ENCODE results near the gene RSPH6A. TPM values are rescaled to one million over a fixed set of nuclear protein-coding genes. Genes with fewer than 3 reads are reported as not detected.
A peak's percentile ranks its signal among the peaks of the same experiment; 100 is the strongest.

The RSPH6A gene
- total RNA-seq, 5 donors from 2014 or later (not counting 1 experiment from before 2014, with no cell fraction given), result 0.20 to 0.47 (median 0.38) TPM

GRCh38 chr19:45847663-45848062 lies 32.6 kb upstream of the RSPH6A start:
- Mint-ChIP-seq H3K36me3 (peaks cover 62% of the 10 kb centered on the region), H3K27me3 (no peaks in the 10 kb centered on the region), H3K4me1 (peaks cover 0 to 2% (median 1%) of the 10 kb centered on the region in 3 donors), H3K27ac (no peak overlapping the region), H3K9me3 (no peaks in the 10 kb centered on the region), H3K4me3 (no peak overlapping the region)
- H3K36me3 ChIP-seq (ENCODE audit: control insufficient read depth in 2 of 2, extremely low read depth in 1 of 2, insufficient read depth in 1 of 2, low read length in 1 of 2), result peaks cover 15 to 89% of the 10 kb centered on the region in 2 donors
- H3K27ac ChIP-seq (ENCODE audit: low read length), result no peak overlapping the region
- 98% methylated on average over 11 of the region's 13 CpGs for WGBS (ENCODE audit: insufficient coverage)
- H3K27me3 ChIP-seq (replicated peaks in 1 of 2; ENCODE audit: control insufficient read depth in 2 of 2, extremely low read depth in 1 of 2, insufficient read depth in 2 of 2, low read length in 1 of 2), result no peaks in the 10 kb centered on the region
- CTCF ChIA-PET, result no interaction called here
- ATAC-seq (replicated peaks in 1 of 4) (no peak), DNase-seq (no peak)
- H3K4me1 ChIP-seq (ENCODE audit: control insufficient read depth in 1 of 2, extremely low read depth in 1 of 2, insufficient read depth in 2 of 2, low read length in 2 of 2), result no peaks in the 10 kb centered on the region
- H3K9me3 ChIP-seq, result no peaks in the 10 kb centered on the region
- no peak overlapping the region for H3K4me3 ChIP-seq (ENCODE audit: control insufficient read depth in 1 of 2, extremely low read depth in 1 of 2, low read length in 1 of 2)
- POLR2A ChIA-PET, result no interaction called here

- peaks cover 67% of the 10 kb centered on the region for H3K36me3 Mint-ChIP-seq
- H3K9me3 Mint-ChIP-seq, result no peaks in the 10 kb centered on the region
- WGBS (ENCODE audit: insufficient coverage), result 100% methylated on average over 13 of the region's 14 CpGs
Measured at GRCh38 chr19:45842198-45842597, 27.1 kb upstream of the RSPH6A start.

GRCh38 chr19:45834970-45835369 lies 19.9 kb upstream of the RSPH6A start:
- CTCF ChIA-PET, result no interaction called here
- Histone ChIP-seq H3K4me1 (ENCODE audit: control insufficient read depth in 1 of 2, extremely low read depth in 1 of 2, insufficient read depth in 2 of 2, low read length in 2 of 2) (no peaks in the 10 kb centered on the region), H3K36me3 (ENCODE audit: control insufficient read depth in 2 of 2, extremely low read depth in 1 of 2, insufficient read depth in 1 of 2, low read length in 1 of 2) (peaks cover 9 to 81% of the 10 kb centered on the region in 2 donors), H3K27ac (ENCODE audit: low read length) (no peak overlapping the region), H3K9me3 (no peaks in the 10 kb centered on the region), H3K27me3 (replicated peaks in 1 of 2; ENCODE audit: control insufficient read depth in 2 of 2, extremely low read depth in 1 of 2, insufficient read depth in 2 of 2, low read length in 1 of 2) (no peaks in the 10 kb centered on the region), H3K4me3 (ENCODE audit: control insufficient read depth in 1 of 2, extremely low read depth in 1 of 2, low read length in 1 of 2) (no peak overlapping the region)
- Mint-ChIP-seq H3K4me3 (no peak overlapping the region), H3K27me3 (no peaks in the 10 kb centered on the region), H3K27ac (no peak overlapping the region), H3K9me3 (no peaks in the 10 kb centered on the region), H3K4me1 (peaks cover 0 to 4% (median 0%) of the 10 kb centered on the region in 3 donors), H3K36me3 (peaks cover 51% of the 10 kb centered on the region)
- DNase-seq (no peak), ATAC-seq (replicated peaks in 1 of 4) (no peak)
- WGBS (ENCODE audit: insufficient coverage), result 89% methylated on average over 3 of the region's 7 CpGs
- POLR2A ChIA-PET, result no interaction called here

More at GRCh38 chr19:45842198-45842597, 27.1 kb upstream of the RSPH6A start:
- no peaks in the 10 kb centered on the region for H3K27me3 ChIP-seq (replicated peaks in 1 of 2; ENCODE audit: control insufficient read depth in 2 of 2, extremely low read depth in 1 of 2, insufficient read depth in 2 of 2, low read length in 1 of 2)
- no peak overlapping the region for H3K27ac ChIP-seq (ENCODE audit: low read length)
- ChIA-PET CTCF (no interaction called here), POLR2A (no interaction called here)
- no peaks in the 10 kb centered on the region for H3K9me3 ChIP-seq
- Mint-ChIP-seq H3K27ac (no peak overlapping the region), H3K4me3 (no peak overlapping the region), H3K4me1 (peaks cover 0 to 2% (median 1%) of the 10 kb centered on the region in 3 donors), H3K27me3 (no peaks in the 10 kb centered on the region)
- no peaks in the 10 kb centered on the region for H3K4me1 ChIP-seq (ENCODE audit: control insufficient read depth in 1 of 2, extremely low read depth in 1 of 2, insufficient read depth in 2 of 2, low read length in 2 of 2)
- no peak for ATAC-seq (replicated peaks in 1 of 4)
- DNase-seq, result no peak
- H3K4me3 ChIP-seq (ENCODE audit: control insufficient read depth in 1 of 2, extremely low read depth in 1 of 2, low read length in 1 of 2), result no peak overlapping the region
- peaks cover 0 to 87% of the 10 kb centered on the region in 2 donors for H3K36me3 ChIP-seq (ENCODE audit: control insufficient read depth in 2 of 2, extremely low read depth in 1 of 2, insufficient read depth in 1 of 2, low read length in 1 of 2)

GRCh38 chr19:45828945-45829344 lies 13.8 kb upstream of the RSPH6A start:
- no peak overlapping the region for H3K4me3 ChIP-seq (ENCODE audit: control insufficient read depth in 1 of 2, extremely low read depth in 1 of 2, low read length in 1 of 2)
- H3K9me3 ChIP-seq, result no peaks in the 10 kb centered on the region
- ATAC-seq (replicated peaks in 1 of 4), result no peak
- ChIA-PET CTCF (no interaction called here), POLR2A (no interaction called here)
- H3K27me3 Mint-ChIP-seq, result no peaks in the 10 kb centered on the region
- no peaks in the 10 kb centered on the region for H3K9me3 Mint-ChIP-seq
- 96% methylated on average over 11 of the region's 16 CpGs for WGBS (ENCODE audit: insufficient coverage)
- no peak overlapping the region for H3K27ac ChIP-seq (ENCODE audit: low read length)
- no peaks in the 10 kb centered on the region for H3K27me3 ChIP-seq (replicated peaks in 1 of 2; ENCODE audit: control insufficient read depth in 2 of 2, extremely low read depth in 1 of 2, insufficient read depth in 2 of 2, low read length in 1 of 2)
- H3K36me3 ChIP-seq (ENCODE audit: control insufficient read depth in 2 of 2, extremely low read depth in 1 of 2, insufficient read depth in 1 of 2, low read length in 1 of 2), result peaks cover 25 to 90% of the 10 kb centered on the region in 2 donors
- H3K4me1 ChIP-seq (ENCODE audit: control insufficient read depth in 1 of 2, extremely low read depth in 1 of 2, insufficient read depth in 2 of 2, low read length in 2 of 2), result no peaks in the 10 kb centered on the region
- H3K36me3 Mint-ChIP-seq, result peaks cover 54% of the 10 kb centered on the region
- peaks cover 0 to 5% (median 0%) of the 10 kb centered on the region in 3 donors for H3K4me1 Mint-ChIP-seq
- H3K4me3 Mint-ChIP-seq, result no peak overlapping the region
- peak overlapping the region in 1 of 2 donors; percentile 36 for H3K27ac Mint-ChIP-seq
- DNase-seq, result no peak

GRCh38 chr19:45828523-45828922 lies 13.4 kb upstream of the RSPH6A start:
- Mint-ChIP-seq H3K36me3 (peaks cover 54% of the 10 kb centered on the region), H3K4me3 (no peak overlapping the region), H3K9me3 (no peaks in the 10 kb centered on the region), H3K27me3 (no peaks in the 10 kb centered on the region), H3K27ac (no peak overlapping the region), H3K4me1 (peaks cover 0 to 5% (median 0%) of the 10 kb centered on the region in 3 donors)
- ATAC-seq (replicated peaks in 1 of 4) (no peak), DNase-seq (no peak)
- Histone ChIP-seq H3K36me3 (ENCODE audit: control insufficient read depth in 2 of 2, extremely low read depth in 1 of 2, insufficient read depth in 1 of 2, low read length in 1 of 2) (peaks cover 25 to 89% of the 10 kb centered on the region in 2 donors), H3K4me1 (ENCODE audit: control insufficient read depth in 1 of 2, extremely low read depth in 1 of 2, insufficient read depth in 2 of 2, low read length in 2 of 2) (no peaks in the 10 kb centered on the region), H3K4me3 (ENCODE audit: control insufficient read depth in 1 of 2, extremely low read depth in 1 of 2, low read length in 1 of 2) (no peak overlapping the region), H3K9me3 (no peaks in the 10 kb centered on the region), H3K27me3 (replicated peaks in 1 of 2; ENCODE audit: control insufficient read depth in 2 of 2, extremely low read depth in 1 of 2, insufficient read depth in 2 of 2, low read length in 1 of 2) (no peaks in the 10 kb centered on the region), H3K27ac (ENCODE audit: low read length) (no peak overlapping the region)
- ChIA-PET POLR2A (no interaction called here), CTCF (no interaction called here)
- 92% methylated on average over 8 of the region's 9 CpGs for WGBS (ENCODE audit: insufficient coverage)

GRCh38 chr19:45827459-45828093 lies 12.5 kb upstream of the RSPH6A start:
- Histone ChIP-seq H3K4me3 (ENCODE audit: control insufficient read depth in 1 of 2, extremely low read depth in 1 of 2, low read length in 1 of 2) (no peak overlapping the region), H3K27ac (ENCODE audit: low read length) (no peak overlapping the region), H3K27me3 (replicated peaks in 1 of 2; ENCODE audit: control insufficient read depth in 2 of 2, extremely low read depth in 1 of 2, insufficient read depth in 2 of 2, low read length in 1 of 2) (no peaks in the 10 kb centered on the region), H3K9me3 (no peaks in the 10 kb centered on the region), H3K36me3 (ENCODE audit: control insufficient read depth in 2 of 2, extremely low read depth in 1 of 2, insufficient read depth in 1 of 2, low read length in 1 of 2) (peaks cover 25 to 92% of the 10 kb centered on the region in 2 donors), H3K4me1 (ENCODE audit: control insufficient read depth in 1 of 2, extremely low read depth in 1 of 2, insufficient read depth in 2 of 2, low read length in 2 of 2) (no peaks in the 10 kb centered on the region)
- WGBS (ENCODE audit: insufficient coverage), result 95% methylated on average over 16 of the region's 16 CpGs
- CTCF ChIA-PET, result no interaction called here
- H3K27me3 Mint-ChIP-seq, result no peaks in the 10 kb centered on the region
- DNase-seq, result no peak
- H3K27ac Mint-ChIP-seq, result no peak overlapping the region
- H3K36me3 Mint-ChIP-seq, result peaks cover 53% of the 10 kb centered on the region
- H3K4me1 Mint-ChIP-seq, result peaks cover 0 to 5% (median 0%) of the 10 kb centered on the region in 3 donors
- POLR2A ChIA-PET, result interaction anchor here in 1 of 2 donors (0.5 kb wide), 1 partner anchor 176 kb away, joined by 3 read pairs; no protein-coding TSS in a partner anchor
- ATAC-seq (replicated peaks in 1 of 4), result no peak
- no peak overlapping the region for H3K4me3 Mint-ChIP-seq
- no peaks in the 10 kb centered on the region for H3K9me3 Mint-ChIP-seq

All from T-cell (primary cell).